Astrocyte of the cerebellum (primary cell): ENCODE data around the gene DPP10.

Source experiments
- DNase-seq: peaks from one replicate; pipeline ENCODE4 v3.0.0-alpha.2; 2011; ENCODE audit warnings: low read depth
- H3K4me3 ChIP-seq: 2 replicates; pipeline ENCODE4 v1.5.1; 2011; ENCODE audit warnings: mild to moderate bottlenecking, low read depth, low read length, moderate library complexity
- CTCF ChIP-seq: IDR thresholded peaks from 2 replicates; pipeline ENCODE4 v1.5.1; 2012; ENCODE audit warnings: low read length, low read depth, moderate library complexity, mild to moderate bottlenecking; ENCODE audit errors: missing control alignments
- in situ Hi-C: cut with HindIII; loops from 2 replicates; pipeline ENCODE4 v1.10.0; 2017; ENCODE audit warnings: low sequenced_read_pairs

Gene DPP10

GRCh38 chr2:114683251-114683650 is 240.8 kb downstream of the DPP10 start:
- no peak overlapping the region for H3K4me3 ChIP-seq
- TF ChIP-seq CTCF, result no peak
- in situ Hi-C loops, result no loop called here
- DNase-seq, result no peak

- no peak for TF ChIP-seq CTCF
- no peak for DNase-seq
- in situ Hi-C loops, result no loop called here
- no peak overlapping the region for H3K4me3 ChIP-seq
Observed at GRCh38 chr2:114684403-114684802, 242.0 kb downstream of the DPP10 start.

- H3K4me3 ChIP-seq, result no peak overlapping the region
Observed at GRCh38 chr2:114685102-114685501, 242.7 kb downstream of the DPP10 start.

GRCh38 chr2:114688241-114688640 is 245.8 kb downstream of the DPP10 start:
- TF ChIP-seq CTCF, result no peak
- DNase-seq, result no peak
- H3K4me3 ChIP-seq, result no peak overlapping the region
- in situ Hi-C loops, result no loop called here

More at GRCh38 chr2:114685102-114685501, 242.7 kb downstream of the DPP10 start:
- DNase-seq, result no peak
- in situ Hi-C loops, result no loop called here
- no peak for TF ChIP-seq CTCF

GRCh38 chr2:114698520-114698919 is 256.1 kb downstream of the DPP10 start:
- in situ Hi-C loops, result no loop called here
- DNase-seq, result no peak
- H3K4me3 ChIP-seq, result no peak overlapping the region
- TF ChIP-seq CTCF, result no peak

GRCh38 chr2:114699423-114699944 is 257.0 kb downstream of the DPP10 start:
- in situ Hi-C loops, result no loop called here
- TF ChIP-seq CTCF, result no peak
- no peak for DNase-seq
- H3K4me3 ChIP-seq, result no peak overlapping the region

GRCh38 chr2:114700440-114700839 is 258.0 kb downstream of the DPP10 start:
- no peak overlapping the region for H3K4me3 ChIP-seq
- DNase-seq, result no peak
- no peak for TF ChIP-seq CTCF
- in situ Hi-C loops, result no loop called here
